Dendritic cell treated with granulocyte-macrophage colony-stimulating factor and Interleukin-4, amounts not matched to agents 40 ng/mL and 50 ng/mL, for 4 days (primary cell): ENCODE measurements around the gene TUBD1.
"Not testable (repeated sequence)": the region's sequence is repeated elsewhere in the genome, so short reads cannot be mapped to it uniquely, and the experiment has no call there.

ENCODE experiments used
- H3K27ac Mint-ChIP-seq: one replicate; pipeline ENCODE4 v1.8.0; 2022; ENCODE audit warnings: mild to moderate bottlenecking, mixed read lengths
- H3K27me3 Mint-ChIP-seq: one replicate; pipeline ENCODE4 v1.8.0; 2022; ENCODE audit warnings: mild to moderate bottlenecking, mixed read lengths
- H3K36me3 Mint-ChIP-seq: one replicate; pipeline ENCODE4 v1.8.0; 2022; ENCODE audit warnings: low read depth, mixed read lengths
- H3K4me1 Mint-ChIP-seq: one replicate; pipeline ENCODE4 v1.8.0; 2022; ENCODE audit warnings: low read depth, mixed read lengths
- H3K4me3 Mint-ChIP-seq: one replicate; pipeline ENCODE4 v1.8.0; 2022; ENCODE audit warnings: mild to moderate bottlenecking, moderate library complexity, mixed read lengths
- H3K9me3 Mint-ChIP-seq: one replicate; pipeline ENCODE4 v1.8.0; 2022; ENCODE audit warnings: mixed read lengths
- intact Hi-C: fragments of 100-400 bp; cut with micrococcal nuclease; formaldehyde crosslinking; loops from one replicate; pipeline ENCODE4 v1.15.0; 2022

TUBD1 gene, protein sequence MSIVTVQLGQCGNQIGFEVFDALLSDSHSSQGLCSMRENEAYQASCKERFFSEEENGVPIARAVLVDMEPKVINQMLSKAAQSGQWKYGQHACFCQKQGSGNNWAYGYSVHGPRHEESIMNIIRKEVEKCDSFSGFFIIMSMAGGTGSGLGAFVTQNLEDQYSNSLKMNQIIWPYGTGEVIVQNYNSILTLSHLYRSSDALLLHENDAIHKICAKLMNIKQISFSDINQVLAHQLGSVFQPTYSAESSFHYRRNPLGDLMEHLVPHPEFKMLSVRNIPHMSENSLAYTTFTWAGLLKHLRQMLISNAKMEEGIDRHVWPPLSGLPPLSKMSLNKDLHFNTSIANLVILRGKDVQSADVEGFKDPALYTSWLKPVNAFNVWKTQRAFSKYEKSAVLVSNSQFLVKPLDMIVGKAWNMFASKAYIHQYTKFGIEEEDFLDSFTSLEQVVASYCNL

DNA sequence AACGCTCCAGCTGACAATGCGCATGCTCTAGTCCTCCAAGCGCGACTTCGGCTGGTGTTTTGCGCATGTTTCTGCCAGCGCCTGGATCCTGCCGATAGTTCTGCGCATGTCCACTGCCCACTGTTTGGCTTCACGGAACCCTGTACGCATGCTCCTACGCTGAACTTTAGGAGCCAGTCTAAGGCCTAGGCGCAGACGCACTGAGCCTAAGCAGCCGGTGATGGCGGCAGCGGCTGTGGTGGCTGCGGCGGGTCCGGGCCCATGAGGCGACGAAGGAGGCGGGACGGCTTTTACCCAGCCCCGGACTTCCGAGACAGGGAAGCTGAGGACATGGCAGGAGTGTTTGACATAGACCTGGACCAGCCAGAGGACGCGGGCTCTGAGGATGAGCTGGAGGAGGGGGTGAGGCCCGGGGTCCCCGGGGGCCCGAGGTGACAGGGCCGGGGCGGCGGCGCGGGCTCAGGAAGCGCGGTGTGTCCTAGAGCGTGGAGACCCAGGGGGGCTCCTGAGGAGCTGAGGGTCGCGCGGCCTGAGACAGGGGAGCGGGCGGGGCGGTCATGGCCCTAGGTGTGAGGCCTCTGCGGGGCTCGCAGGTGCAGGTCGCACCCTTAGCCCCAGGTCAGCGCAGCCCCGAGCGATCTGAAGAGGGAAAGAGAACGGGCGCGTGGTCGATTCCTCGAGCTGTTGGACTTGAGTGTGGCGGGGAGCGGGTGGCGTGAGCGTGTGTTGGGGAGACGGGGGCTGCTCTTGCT is at the start of gene TUBD1, which contains the start of gene RPS6KB1:
TSS of gene TUBD1 (minus strand) at position 20 of the 752 bp plus-strand sequence. CDS start 1,941 bp downstream, outside the sequence.
TSS of gene RPS6KB1 (plus strand) at position 198 of the 752 bp plus-strand sequence. CDS start at position 262, 64 bp downstream.
- Mint-ChIP-seq H3K36me3 (peaks cover 43% of the 10 kb centered on the region), H3K27ac (peak within 1 kb of the TSS; percentile 99), H3K27me3 (no peaks in the 10 kb centered on the region), H3K9me3 (no peaks in the 10 kb centered on the region), H3K4me1 (peaks cover 40% of the 10 kb centered on the region), H3K4me3 (peak within 1 kb of the TSS; percentile 100)
- intact Hi-C loops: loop anchor here (1.0 kb wide), 1 partner anchor 186 kb away; the partner anchor contains the start of genes PTRH2 and VMP1

DNA sequence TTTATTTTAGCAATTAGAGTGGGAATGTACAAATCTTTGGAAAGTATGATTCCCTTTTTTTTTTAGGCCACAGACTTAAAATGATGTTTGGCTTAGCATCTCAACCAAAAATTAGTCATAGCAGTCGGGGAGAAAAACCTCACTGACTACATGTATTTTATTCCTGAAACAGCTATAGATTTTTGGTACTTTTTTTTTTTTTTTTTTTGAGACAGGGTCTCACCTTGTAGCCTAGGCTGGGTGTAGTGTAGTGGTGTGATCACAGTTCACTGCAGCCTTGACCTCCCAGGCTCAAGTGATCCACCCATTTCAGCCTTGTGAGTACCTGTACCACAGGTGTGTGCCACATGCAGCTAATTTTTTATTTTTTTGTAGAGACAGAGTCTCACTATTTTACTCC is 48.4 kb upstream of the TUBD1 start:
- Mint-ChIP-seq H3K36me3 (peaks cover 90% of the 10 kb centered on the region), H3K4me3 (no peak overlapping the region), H3K27ac (no peak overlapping the region), H3K9me3 (no peaks in the 10 kb centered on the region), H3K4me1 (no peaks in the 10 kb centered on the region), H3K27me3 (no peaks in the 10 kb centered on the region)
- intact Hi-C loops: no loop called here

DNA sequence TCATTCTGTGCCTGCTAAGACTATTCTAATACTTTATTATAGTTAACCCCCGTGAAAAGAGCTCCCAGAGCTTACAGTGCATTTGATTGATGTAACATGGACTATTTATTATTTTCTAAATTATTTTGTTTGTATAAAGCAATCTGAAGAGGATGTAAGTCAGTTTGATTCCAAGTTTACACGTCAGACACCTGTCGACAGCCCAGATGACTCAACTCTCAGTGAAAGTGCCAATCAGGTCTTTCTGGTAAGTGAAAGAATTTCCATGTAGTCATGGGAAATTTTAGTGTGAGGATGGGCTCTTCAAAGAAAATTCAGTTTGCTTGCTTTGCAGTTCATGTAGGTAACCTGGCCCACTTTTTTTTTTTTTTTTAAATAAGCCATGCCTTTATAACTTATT is 48.0 kb upstream of the TUBD1 start:
- H3K36me3 Mint-ChIP-seq: peaks cover 90% of the 10 kb centered on the region
- H3K27me3 Mint-ChIP-seq, H3K4me1 Mint-ChIP-seq, H3K4me3 Mint-ChIP-seq, H3K27ac Mint-ChIP-seq, H3K9me3 Mint-ChIP-seq, intact Hi-C loops: not testable (repeated sequence)

DNA sequence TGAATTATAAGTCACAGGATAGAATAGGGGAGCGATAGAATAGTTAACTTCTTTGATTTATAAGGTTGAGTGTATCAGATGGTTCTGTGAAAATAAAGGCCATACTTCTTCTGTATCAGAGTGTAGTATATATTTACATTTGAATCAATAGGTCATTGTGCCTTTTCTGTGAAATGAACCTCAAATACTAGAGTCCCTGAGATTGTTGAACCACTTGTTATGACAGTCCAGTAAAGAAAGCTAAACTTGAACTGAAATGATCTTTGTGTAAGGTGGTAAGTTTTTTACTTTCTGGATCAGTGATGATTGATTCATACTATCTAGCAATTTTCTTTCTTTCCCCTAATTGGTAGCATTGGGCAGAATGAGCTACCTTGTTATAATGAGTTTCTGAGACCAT is 40.6 kb upstream of the TUBD1 start:
- intact Hi-C loops, H3K27ac Mint-ChIP-seq, H3K4me3 Mint-ChIP-seq, H3K9me3 Mint-ChIP-seq, H3K4me1 Mint-ChIP-seq, H3K27me3 Mint-ChIP-seq: not testable (repeated sequence)
- peaks cover 98% of the 10 kb centered on the region for H3K36me3 Mint-ChIP-seq

- H3K4me1 Mint-ChIP-seq, H3K27ac Mint-ChIP-seq, H3K27me3 Mint-ChIP-seq, H3K9me3 Mint-ChIP-seq, H3K4me3 Mint-ChIP-seq, intact Hi-C loops: not testable (repeated sequence)
- H3K36me3 Mint-ChIP-seq: peaks cover 98% of the 10 kb centered on the region
These were observed 38.0 kb upstream of the TUBD1 start for GRCh38 chr17:59930768-59931167.

GRCh38 chr17:59930121-59930520 is 37.4 kb upstream of the TUBD1 start:
- H3K27me3 Mint-ChIP-seq, H3K4me3 Mint-ChIP-seq, H3K27ac Mint-ChIP-seq, H3K4me1 Mint-ChIP-seq, intact Hi-C loops, H3K9me3 Mint-ChIP-seq: not testable (repeated sequence)
- H3K36me3 Mint-ChIP-seq: peaks cover 98% of the 10 kb centered on the region

GRCh38 chr17:59920637-59921036 is 27.9 kb upstream of the TUBD1 start:
- intact Hi-C loops, H3K4me3 Mint-ChIP-seq, H3K27ac Mint-ChIP-seq, H3K4me1 Mint-ChIP-seq, H3K27me3 Mint-ChIP-seq, H3K9me3 Mint-ChIP-seq: not testable (repeated sequence)
- peaks cover 95% of the 10 kb centered on the region for H3K36me3 Mint-ChIP-seq

- no peak overlapping the region for H3K4me3 Mint-ChIP-seq
- no peak overlapping the region for H3K27ac Mint-ChIP-seq
- intact Hi-C loops: loop anchor here (10.0 kb wide), 1 partner anchor 118 kb away; no protein-coding TSS in a partner anchor
- H3K36me3 Mint-ChIP-seq: peaks cover 89% of the 10 kb centered on the region
- no peaks in the 10 kb centered on the region for H3K9me3 Mint-ChIP-seq
- no peaks in the 10 kb centered on the region for H3K4me1 Mint-ChIP-seq
- no peaks in the 10 kb centered on the region for H3K27me3 Mint-ChIP-seq
These were observed 23.7 kb upstream of the TUBD1 start for GRCh38 chr17:59916446-59916845.

- H3K27me3 Mint-ChIP-seq: no peaks in the 10 kb centered on the region
- no peak overlapping the region for H3K27ac Mint-ChIP-seq
- no peak overlapping the region for H3K4me3 Mint-ChIP-seq
- no peaks in the 10 kb centered on the region for H3K9me3 Mint-ChIP-seq
- no peaks in the 10 kb centered on the region for H3K4me1 Mint-ChIP-seq
- H3K36me3 Mint-ChIP-seq: peaks cover 85% of the 10 kb centered on the region
- intact Hi-C loops: loop anchor here (10.0 kb wide), 1 partner anchor 120 kb away; no protein-coding TSS in a partner anchor
These were observed 21.6 kb upstream of the TUBD1 start for GRCh38 chr17:59914274-59914854.

DNA sequence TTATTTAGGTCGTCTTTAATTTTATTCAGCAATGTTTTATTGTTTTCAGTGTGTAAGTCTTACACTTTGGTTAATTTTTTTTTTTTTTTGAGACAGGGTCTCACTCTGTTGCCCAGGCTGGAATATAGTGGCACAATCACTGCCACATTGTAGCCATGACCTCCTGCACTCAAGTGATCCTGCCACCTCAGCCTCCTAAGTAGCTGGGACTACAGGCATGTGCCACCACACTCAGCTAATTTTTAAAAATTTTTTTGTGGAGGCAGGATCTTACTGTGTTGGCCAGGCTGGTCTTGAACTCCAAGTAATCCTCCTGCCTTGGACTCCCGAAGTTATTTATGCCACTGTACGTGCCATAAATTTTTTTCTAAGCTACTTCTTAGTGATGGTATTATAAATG is 14.7 kb upstream of the TUBD1 start:
- H3K27ac Mint-ChIP-seq: no peak overlapping the region
- H3K4me1 Mint-ChIP-seq: peaks cover 12% of the 10 kb centered on the region
- intact Hi-C loops: no loop called here
- no peaks in the 10 kb centered on the region for H3K9me3 Mint-ChIP-seq
- H3K4me3 Mint-ChIP-seq: no peak overlapping the region
- no peaks in the 10 kb centered on the region for H3K27me3 Mint-ChIP-seq
- peaks cover 41% of the 10 kb centered on the region for H3K36me3 Mint-ChIP-seq

DNA sequence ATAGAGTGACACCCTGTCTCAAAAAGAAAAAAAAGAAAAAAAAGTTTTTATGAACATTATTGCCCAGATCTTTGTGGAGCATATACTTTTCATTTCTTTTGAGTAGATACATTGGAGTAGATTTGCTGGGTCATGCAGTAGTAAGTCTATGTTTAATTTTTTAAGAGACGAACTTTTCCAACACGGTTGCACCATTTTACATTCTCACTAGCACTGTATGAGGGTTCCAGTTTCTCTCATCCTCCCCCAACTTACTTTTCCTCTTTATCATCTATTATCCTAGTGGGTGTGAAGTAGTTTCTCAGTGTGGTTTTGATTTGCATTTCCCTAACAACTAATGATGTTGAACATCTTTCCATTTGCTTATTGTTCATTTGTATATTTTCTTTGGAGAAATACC is 10.7 kb upstream of the TUBD1 start:
- no peaks in the 10 kb centered on the region for H3K9me3 Mint-ChIP-seq
- intact Hi-C loops: no loop called here
- peaks cover 12% of the 10 kb centered on the region for H3K4me1 Mint-ChIP-seq
- peaks cover 20% of the 10 kb centered on the region for H3K36me3 Mint-ChIP-seq
- no peak overlapping the region for H3K4me3 Mint-ChIP-seq
- H3K27me3 Mint-ChIP-seq: no peaks in the 10 kb centered on the region
- H3K27ac Mint-ChIP-seq: no peak overlapping the region

DNA sequence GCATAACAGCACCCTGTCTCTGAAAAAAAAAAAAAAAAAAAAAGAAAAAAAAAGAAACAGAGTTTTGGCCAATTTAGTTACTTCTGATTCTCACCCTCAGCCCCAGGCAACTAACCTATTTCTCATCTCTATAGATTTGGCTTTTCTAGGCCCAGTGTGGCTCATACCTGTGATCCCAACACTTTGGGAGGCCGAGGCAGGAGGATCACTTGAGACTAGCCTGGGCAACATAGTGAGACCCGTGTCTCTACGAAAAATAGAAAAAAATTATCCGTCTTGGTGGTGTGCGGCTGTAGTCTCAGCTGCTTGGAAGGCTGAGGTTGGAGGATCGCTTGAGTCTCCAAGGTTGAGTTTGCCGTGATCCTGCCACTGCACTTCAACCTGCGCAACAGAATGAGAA is 8.9 kb upstream of the TUBD1 start:
- intact Hi-C loops: no loop called here
- H3K4me1 Mint-ChIP-seq: peaks cover 13% of the 10 kb centered on the region

GRCh38 chr17:59899099-59899498 is 6.4 kb upstream of the TUBD1 start:
- H3K27ac Mint-ChIP-seq: no peak overlapping the region
- peaks cover 24% of the 10 kb centered on the region for H3K4me1 Mint-ChIP-seq
- H3K36me3 Mint-ChIP-seq: peaks cover 18% of the 10 kb centered on the region
- H3K9me3 Mint-ChIP-seq: no peaks in the 10 kb centered on the region
- no peak overlapping the region for H3K4me3 Mint-ChIP-seq
- intact Hi-C loops: no loop called here
- H3K27me3 Mint-ChIP-seq: no peaks in the 10 kb centered on the region

More for the DNA sequence above, 8.9 kb upstream of the TUBD1 start:
- H3K36me3 Mint-ChIP-seq: peaks cover 12% of the 10 kb centered on the region
- H3K4me3 Mint-ChIP-seq: no peak overlapping the region
- H3K27ac Mint-ChIP-seq: no peak overlapping the region
- H3K9me3 Mint-ChIP-seq: no peaks in the 10 kb centered on the region
- no peaks in the 10 kb centered on the region for H3K27me3 Mint-ChIP-seq

GRCh38 chr17:59897090-59897489 is 4.3 kb upstream of the TUBD1 start:
- Mint-ChIP-seq H3K36me3 (peaks cover 24% of the 10 kb centered on the region), H3K9me3 (no peaks in the 10 kb centered on the region), H3K27ac (no peak overlapping the region), H3K27me3 (no peaks in the 10 kb centered on the region), H3K4me3 (no peak overlapping the region), H3K4me1 (peaks cover 26% of the 10 kb centered on the region)
- intact Hi-C loops: no loop called here
